OCI-LY1 (cell line): ENCODE data around the gene RSPH1.

Experiments used
- H2AFZ ChIP-seq: fragments of 200-600 bp; sonication (generic), shearing (Covaris generic); 2 replicates; pipeline ENCODE4 v1.6.0; 2014; ENCODE audit warnings: antibody characterized with exemption, mild to moderate bottlenecking, low read length
- H3F3A ChIP-seq: fragments of 200-600 bp; sonication (generic), shearing (Covaris generic); 2 replicates; pipeline ENCODE4 v1.6.0; 2014; ENCODE audit warnings: mild to moderate bottlenecking, antibody characterized with exemption, low read length, moderate library complexity; ENCODE audit not compliant: insufficient read depth
- H3K27ac ChIP-seq: fragments of 200-600 bp; sonication (generic); 2 replicates; pipeline ENCODE4 v1.5.1; 2014; ENCODE audit warnings: low read length, mixed run types, mild to moderate bottlenecking, low read depth; ENCODE audit not compliant: poor library complexity, severe bottlenecking
- H3K27me3 ChIP-seq: fragments of 200-600 bp; sonication (generic); 2 replicates; pipeline ENCODE4 v1.6.0; 2014; ENCODE audit warnings: antibody characterized with exemption, mild to moderate bottlenecking, low read length, moderate library complexity; ENCODE audit not compliant: insufficient read depth
- H3K36me3 ChIP-seq: fragments of 200-600 bp; sonication (generic); 2 replicates; pipeline ENCODE4 v1.6.1; 2014; ENCODE audit warnings: mild to moderate bottlenecking, antibody characterized with exemption, low read length, moderate library complexity, mixed read lengths; ENCODE audit not compliant: insufficient read depth
- H3K4me1 ChIP-seq: fragments of 200-600 bp; sonication (generic); 2 replicates; pipeline ENCODE4 v1.5.1; 2014; ENCODE audit warnings: mild to moderate bottlenecking, low read length, moderate library complexity; ENCODE audit not compliant: insufficient read depth, severe bottlenecking
- H3K4me2 ChIP-seq: fragments of 200-600 bp; sonication (generic), shearing (Covaris generic); 2 replicates; pipeline ENCODE4 v1.6.1; 2014; ENCODE audit warnings: low read length
- H3K4me3 ChIP-seq: fragments of 200-600 bp; sonication (generic); 2 replicates; pipeline ENCODE4 v1.5.1; 2014; ENCODE audit warnings: low read length, low read depth, mild to moderate bottlenecking, mixed read lengths; ENCODE audit not compliant: poor library complexity, severe bottlenecking
- H3K79me2 ChIP-seq: fragments of 200-600 bp; shearing (Covaris generic); 2 replicates; pipeline ENCODE4 v1.6.1; 2016; ENCODE audit warnings: mixed run types, low read length, mixed read lengths; ENCODE audit not compliant: insufficient read depth
- H3K9ac ChIP-seq: fragments of 200-600 bp; sonication (generic), shearing (Covaris generic); 2 replicates; pipeline ENCODE4 v1.6.1; 2014; ENCODE audit warnings: mild to moderate bottlenecking, low read length, mixed read lengths
- H3K9me2 ChIP-seq: fragments of 200-600 bp; sonication (generic), shearing (Covaris generic); 2 replicates; pipeline ENCODE4 v1.6.1; 2014; ENCODE audit warnings: low read depth, mild to moderate bottlenecking, low read length, mixed read lengths
- H3K9me3 ChIP-seq: fragments of 200-600 bp; shearing (Covaris generic); 2 replicates; pipeline ENCODE4 v1.6.1; 2014; ENCODE audit warnings: low read length, mixed read lengths
- H4K20me1 ChIP-seq: fragments of 200-600 bp; sonication (generic), shearing (Covaris generic); 2 replicates; pipeline ENCODE4 v1.6.0; 2016; ENCODE audit warnings: mild to moderate bottlenecking, low read length; ENCODE audit not compliant: insufficient read depth
- CTCF ChIP-seq: fragments of 200-600 bp; sonication (generic), shearing (Covaris generic); IDR thresholded peaks from 2 replicates; pipeline ENCODE4 v1.5.1; 2017; ENCODE audit warnings: mild to moderate bottlenecking, antibody characterized with exemption, low read length, moderate library complexity, mixed read lengths
- EZH2 ChIP-seq: fragments of 200-600 bp; sonication (generic), shearing (Covaris generic); IDR thresholded peaks from 2 replicates; pipeline ENCODE4 v1.8.0; 2017; ENCODE audit warnings: borderline replicate concordance, mixed run types, mild to moderate bottlenecking, antibody characterized with exemption, low read length, moderate library complexity, mixed read lengths

Gene RSPH1

GRCh38 chr21:42509244-42509643 lies 13.2 kb upstream of the RSPH1 start:
- no peak overlapping the region for H3K4me3 ChIP-seq
- no peaks in the 10 kb centered on the region for H3K9me3 ChIP-seq
- no peak overlapping the region for H3K9ac ChIP-seq
- H3K9me2 ChIP-seq = no peaks in the 10 kb centered on the region
- no peaks in the 10 kb centered on the region for H3K79me2 ChIP-seq
- H3K27me3 ChIP-seq = no peaks in the 10 kb centered on the region
- no peaks in the 10 kb centered on the region for H3F3A ChIP-seq
- no peaks in the 10 kb centered on the region for H4K20me1 ChIP-seq
- no peaks in the 10 kb centered on the region for H3K36me3 ChIP-seq
- H3K4me1 ChIP-seq = peaks cover 18% of the 10 kb centered on the region
- TF ChIP-seq EZH2 = no peak
- no peak for TF ChIP-seq CTCF
- no peak overlapping the region for H2AFZ ChIP-seq
- H3K4me2 ChIP-seq = no peak overlapping the region
- no peak overlapping the region for H3K27ac ChIP-seq

- no peak overlapping the region for H3K4me2 ChIP-seq
- peaks cover 27% of the 10 kb centered on the region for H3K4me1 ChIP-seq
- H4K20me1 ChIP-seq = no peaks in the 10 kb centered on the region
- H3K36me3 ChIP-seq = no peaks in the 10 kb centered on the region
- H3K9me2 ChIP-seq = no peaks in the 10 kb centered on the region
- H3K79me2 ChIP-seq = no peaks in the 10 kb centered on the region
- H3K9me3 ChIP-seq = no peaks in the 10 kb centered on the region
- no peaks in the 10 kb centered on the region for H3K27me3 ChIP-seq
- no peak overlapping the region for H3K27ac ChIP-seq
- no peak overlapping the region for H3K9ac ChIP-seq
- H3K4me3 ChIP-seq = no peak overlapping the region
- no peak for TF ChIP-seq CTCF
- no peak for TF ChIP-seq EZH2
- H2AFZ ChIP-seq = no peak overlapping the region
- no peaks in the 10 kb centered on the region for H3F3A ChIP-seq
These were observed 12.3 kb upstream of the RSPH1 start for GRCh38 chr21:42508371-42508770.

GRCh38 chr21:42507418-42507817 lies 11.4 kb upstream of the RSPH1 start:
- H3K9me3 ChIP-seq = no peaks in the 10 kb centered on the region
- H3K4me1 ChIP-seq = peaks cover 23% of the 10 kb centered on the region
- H3K4me2 ChIP-seq = no peak overlapping the region
- no peaks in the 10 kb centered on the region for H3F3A ChIP-seq
- H3K9me2 ChIP-seq = no peaks in the 10 kb centered on the region
- H3K36me3 ChIP-seq = no peaks in the 10 kb centered on the region
- H3K79me2 ChIP-seq = no peaks in the 10 kb centered on the region
- no peaks in the 10 kb centered on the region for H4K20me1 ChIP-seq
- no peak overlapping the region for H3K4me3 ChIP-seq
- no peaks in the 10 kb centered on the region for H3K27me3 ChIP-seq
- no peak for TF ChIP-seq EZH2
- no peak for TF ChIP-seq CTCF
- H3K9ac ChIP-seq = no peak overlapping the region
- no peak overlapping the region for H2AFZ ChIP-seq
- no peak overlapping the region for H3K27ac ChIP-seq
